WTC11 (cell line): ENCODE data around the gene RNF167. TPM values are rescaled to one million over a fixed set of nuclear protein-coding genes. Genes with fewer than 3 reads are reported as not detected.

Source experiments
- ATAC-seq: fragments of 200-7000 bp; cut with Tn5 transposase; 2 replicates; pipeline ENCODE4 v1.10.0; 2021; ENCODE audit warnings: mild to moderate bottlenecking, moderate library complexity
- CTCF ChIA-PET: fragments of 300-600 bp; sonication (Branson Sonifier 250); formaldehyde crosslinking; loops from one replicate; lab custom pipeline; 2021; ENCODE audit warnings: antibody characterized with exemption; lab: Charles Lee
- POLR2A ChIA-PET: fragments of 350-600 bp; sonication (Branson Sonifier 250); formaldehyde crosslinking; loops from one replicate; lab custom pipeline; 2021; ENCODE audit warnings: antibody characterized with exemption; lab: Charles Lee
- DNase-seq: peaks from one replicate; pipeline ENCODE4 v3.0.0; 2021; ENCODE audit warnings: low spot score
- H3K27ac Mint-ChIP-seq: 2 replicates; pipeline ENCODE4 v1.8.0; 2021; ENCODE audit warnings: mixed read lengths
- H3K27me3 Mint-ChIP-seq: 2 replicates; pipeline ENCODE4 v1.8.0; 2021; ENCODE audit warnings: low read depth, mild to moderate bottlenecking, moderate library complexity, mixed read lengths
- H3K36me3 Mint-ChIP-seq: 2 replicates; pipeline ENCODE4 v1.8.0; 2021; ENCODE audit warnings: mixed read lengths
- H3K4me1 Mint-ChIP-seq: 2 replicates; pipeline ENCODE4 v1.8.0; 2022; ENCODE audit warnings: mixed read lengths
- H3K4me3 Mint-ChIP-seq: 2 replicates; pipeline ENCODE4 v1.8.0; 2021; ENCODE audit warnings: mild to moderate bottlenecking, moderate library complexity, mixed read lengths
- H3K9me3 Mint-ChIP-seq: 2 replicates; pipeline ENCODE4 v1.8.0; 2021; ENCODE audit warnings: mixed read lengths
- ATF1 ChIP-seq: sonication (generic); formaldehyde crosslinking; IDR thresholded peaks from 2 replicates; pipeline ENCODE4 v1.8.1; 2023; ENCODE audit warnings: mild to moderate bottlenecking, moderate library complexity, missing genetic modification reagents
- CBFB ChIP-seq: sonication (generic); formaldehyde crosslinking; IDR thresholded peaks from 2 replicates; pipeline ENCODE4 v1.8.1; 2022; ENCODE audit warnings: mild to moderate bottlenecking, low read depth, missing genetic modification reagents
- ESRRA ChIP-seq: sonication (generic); formaldehyde crosslinking; IDR thresholded peaks from 2 replicates; pipeline ENCODE4 v1.8.1; 2022; ENCODE audit warnings: mild to moderate bottlenecking, missing genetic modification reagents, borderline replicate concordance
- ETV6 ChIP-seq: sonication (generic); formaldehyde crosslinking; IDR thresholded peaks from 2 replicates; pipeline ENCODE4 v1.8.1; 2022; ENCODE audit warnings: mild to moderate bottlenecking, missing genetic modification reagents
- FOXP4 ChIP-seq: sonication (generic); formaldehyde crosslinking; IDR thresholded peaks from 2 replicates; pipeline ENCODE4 v1.8.0; 2022; ENCODE audit warnings: mild to moderate bottlenecking, missing genetic modification reagents
- IRF2 ChIP-seq: sonication (generic); formaldehyde crosslinking; IDR thresholded peaks from 2 replicates; pipeline ENCODE4 v1.8.0; 2022; ENCODE audit warnings: low read depth, missing genetic modification reagents, borderline replicate concordance
- MLX ChIP-seq: sonication (generic); formaldehyde crosslinking; IDR thresholded peaks from 2 replicates; pipeline ENCODE4 v1.8.1; 2023; ENCODE audit warnings: mild to moderate bottlenecking, missing genetic modification reagents, moderate library complexity
- NR1H2 ChIP-seq: sonication (generic); formaldehyde crosslinking; IDR thresholded peaks from 2 replicates; pipeline ENCODE4 v1.9.0; 2021; ENCODE audit warnings: mild to moderate bottlenecking, moderate library complexity, missing genetic modification reagents
- TCF7 ChIP-seq: sonication (generic); formaldehyde crosslinking; IDR thresholded peaks from 2 replicates; pipeline ENCODE4 v1.8.0; 2022; ENCODE audit warnings: mild to moderate bottlenecking, low read depth, missing genetic modification reagents, moderate library complexity
- ZNF219 ChIP-seq: sonication (generic); formaldehyde crosslinking; IDR thresholded peaks from 2 replicates; pipeline ENCODE4 v1.8.0; 2023; ENCODE audit warnings: missing genetic modification reagents, mild to moderate bottlenecking, borderline replicate concordance
- ZNF423 ChIP-seq: fragments of 250-450 bp; sonication (Bioruptor Pico); IDR thresholded peaks from 2 replicates; pipeline ENCODE4 v2.1.2; 2022; ENCODE audit warnings: mild to moderate bottlenecking, moderate library complexity
- ZNF532 ChIP-seq: fragments of 250-450 bp; sonication (Bioruptor Pico); IDR thresholded peaks from 2 replicates; pipeline ENCODE4 v1.9.0; 2021; ENCODE audit warnings: mild to moderate bottlenecking, borderline replicate concordance
- total RNA-seq: library from RNA; stranded (reverse); gene quantifications from 3 replicates; pipeline ENCODE4 v1.2.3, GENCODE V29; 2021
- TF ChIP-seq, protein P1 (sequence below): sonication (generic); formaldehyde crosslinking; IDR thresholded peaks from 2 replicates; pipeline ENCODE4 v1.8.1; 2022; ENCODE audit warnings: mild to moderate bottlenecking, missing genetic modification reagents, moderate library complexity, borderline replicate concordance
- TF ChIP-seq, protein P2 (sequence below): fragments of 200-600 bp; IDR thresholded peaks from 2 replicates; pipeline ENCODE4 v1.8.0; 2022; ENCODE audit warnings: antibody characterized with exemption

Gene RNF167
- total RNA-seq, 1 experiment from 2014 or later: 143 TPM

DNA sequence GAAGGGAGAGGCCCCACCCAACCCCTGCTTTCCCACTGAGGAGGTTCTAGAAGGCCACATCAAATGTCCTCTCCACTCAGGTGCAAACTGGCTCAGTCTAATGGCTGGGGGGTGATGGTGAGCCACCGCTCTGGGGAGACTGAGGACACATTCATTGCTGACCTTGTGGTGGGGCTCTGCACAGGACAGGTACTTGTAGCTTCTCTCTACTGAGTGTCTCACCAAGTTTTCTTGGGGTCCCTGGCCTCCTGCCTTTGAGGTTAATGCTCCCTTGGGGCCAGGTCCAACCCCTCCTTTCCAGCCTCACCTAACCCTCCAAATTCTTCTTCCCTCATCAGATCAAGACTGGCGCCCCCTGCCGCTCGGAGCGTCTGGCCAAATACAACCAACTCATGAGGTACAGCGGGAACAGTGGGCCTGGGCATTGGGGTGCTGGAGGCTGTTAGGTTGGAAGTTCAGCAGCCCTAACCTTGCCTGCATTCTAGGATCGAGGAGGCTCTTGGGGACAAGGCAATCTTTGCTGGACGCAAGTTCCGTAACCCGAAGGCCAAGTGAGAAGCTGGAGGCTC lies 16.5 kb downstream of the RNF167 start:
- peaks cover 7% of the 10 kb centered on the region; the same call in 1 of the 2 replicates for H3K36me3 Mint-ChIP-seq
- H3K27me3 Mint-ChIP-seq: no peaks in the 10 kb centered on the region
- TF ChIP-seq ESRRA (CRISPR knock-in tag) (no peak), ETV6 (no peak), TCF7 (no peak), ZNF219 (no peak)
- TF ChIP-seq, protein P1, sequence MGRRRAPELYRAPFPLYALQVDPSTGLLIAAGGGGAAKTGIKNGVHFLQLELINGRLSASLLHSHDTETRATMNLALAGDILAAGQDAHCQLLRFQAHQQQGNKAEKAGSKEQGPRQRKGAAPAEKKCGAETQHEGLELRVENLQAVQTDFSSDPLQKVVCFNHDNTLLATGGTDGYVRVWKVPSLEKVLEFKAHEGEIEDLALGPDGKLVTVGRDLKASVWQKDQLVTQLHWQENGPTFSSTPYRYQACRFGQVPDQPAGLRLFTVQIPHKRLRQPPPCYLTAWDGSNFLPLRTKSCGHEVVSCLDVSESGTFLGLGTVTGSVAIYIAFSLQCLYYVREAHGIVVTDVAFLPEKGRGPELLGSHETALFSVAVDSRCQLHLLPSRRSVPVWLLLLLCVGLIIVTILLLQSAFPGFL (CRISPR knock-in tag): no peak
- TF ChIP-seq, protein P2, sequence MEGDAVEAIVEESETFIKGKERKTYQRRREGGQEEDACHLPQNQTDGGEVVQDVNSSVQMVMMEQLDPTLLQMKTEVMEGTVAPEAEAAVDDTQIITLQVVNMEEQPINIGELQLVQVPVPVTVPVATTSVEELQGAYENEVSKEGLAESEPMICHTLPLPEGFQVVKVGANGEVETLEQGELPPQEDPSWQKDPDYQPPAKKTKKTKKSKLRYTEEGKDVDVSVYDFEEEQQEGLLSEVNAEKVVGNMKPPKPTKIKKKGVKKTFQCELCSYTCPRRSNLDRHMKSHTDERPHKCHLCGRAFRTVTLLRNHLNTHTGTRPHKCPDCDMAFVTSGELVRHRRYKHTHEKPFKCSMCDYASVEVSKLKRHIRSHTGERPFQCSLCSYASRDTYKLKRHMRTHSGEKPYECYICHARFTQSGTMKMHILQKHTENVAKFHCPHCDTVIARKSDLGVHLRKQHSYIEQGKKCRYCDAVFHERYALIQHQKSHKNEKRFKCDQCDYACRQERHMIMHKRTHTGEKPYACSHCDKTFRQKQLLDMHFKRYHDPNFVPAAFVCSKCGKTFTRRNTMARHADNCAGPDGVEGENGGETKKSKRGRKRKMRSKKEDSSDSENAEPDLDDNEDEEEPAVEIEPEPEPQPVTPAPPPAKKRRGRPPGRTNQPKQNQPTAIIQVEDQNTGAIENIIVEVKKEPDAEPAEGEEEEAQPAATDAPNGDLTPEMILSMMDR: peak; percentile 53
- POLR2A ChIA-PET: interaction anchor here (2.1 kb wide), 1 partner anchor 11 kb away, joined by 12 read pairs; the partner anchor contains the start of gene SPAG7
- H3K9me3 Mint-ChIP-seq: no peaks in the 10 kb centered on the region
- DNase-seq: peak; percentile 83
- ATAC-seq: peak; percentile 64
- H3K4me1 Mint-ChIP-seq: peaks cover 35% of the 10 kb centered on the region
- H3K4me3 Mint-ChIP-seq: no peak overlapping the region
- CTCF ChIA-PET: interaction anchor here (0.7 to 2.7 kb wide), 9 partner anchors 10 to 103 kb away, joined by 3 to 13 read pairs (median 7); partner anchors contain the start of genes RNF167, SLC25A11 and SPAG7
- H3K27ac Mint-ChIP-seq: no peak overlapping the region

DNA sequence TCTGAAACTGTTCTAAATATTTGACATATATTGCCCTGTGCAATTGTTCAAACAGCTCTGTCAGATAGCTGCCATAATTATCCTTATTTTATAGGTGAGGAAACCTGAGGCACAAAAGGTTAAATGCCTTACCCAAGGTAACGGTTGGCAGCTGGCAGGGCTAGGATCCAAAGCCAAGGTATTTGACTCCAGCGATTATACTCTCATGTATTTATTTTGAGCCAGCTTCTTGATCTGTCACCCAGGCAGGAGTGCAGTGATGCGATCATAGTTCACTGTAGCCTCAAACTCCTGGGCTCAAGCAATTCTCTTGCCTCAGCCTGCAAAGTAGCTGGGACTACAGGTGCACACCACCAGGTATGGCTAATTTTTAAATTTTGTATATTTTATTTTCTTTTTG lies 18.0 kb downstream of the RNF167 start:
- no peak for TF ChIP-seq ZNF423
- no peak for TF ChIP-seq ESRRA (CRISPR knock-in tag)
- TF ChIP-seq NR1H2 (CRISPR knock-in tag): no peak
- no peak for TF ChIP-seq ETV6
- TF ChIP-seq ATF1 (CRISPR knock-in tag): no peak
- TF ChIP-seq FOXP4 (CRISPR knock-in tag): no peak
- TF ChIP-seq IRF2 (CRISPR knock-in tag): no peak
- no peak for TF ChIP-seq ZNF532 (CRISPR knock-in tag)
- TF ChIP-seq CBFB (CRISPR knock-in tag): no peak
- TF ChIP-seq MLX: no peak
- TF ChIP-seq, all 79 proteins: peak for 0
- Mint-ChIP-seq H3K27ac (no peak overlapping the region), H3K4me1 (peaks cover 28% of the 10 kb centered on the region), H3K36me3 (peaks cover 7% of the 10 kb centered on the region; the same call in 1 of the 2 replicates), H3K27me3 (no peaks in the 10 kb centered on the region), H3K9me3 (no peaks in the 10 kb centered on the region), H3K4me3 (no peak overlapping the region)
- ChIA-PET CTCF (interaction anchor here (1.3 to 1.9 kb wide), 3 partner anchors 9 to 49 kb away, joined by 4 to 8 read pairs (median 7); partner anchors contain the start of genes RNF167 and SLC25A11), POLR2A (interaction anchor here (1.6 to 2.1 kb wide), 2 partner anchors 9 to 13 kb away, joined by 4 to 12 read pairs; partner anchors contain the start of gene SPAG7)
- DNase-seq (no peak), ATAC-seq (no peak)
